NCI-H345 (cell line): Measurements from ENCODE around the gene TTC9B.
"Not testable (repeated sequence)": the region's sequence is repeated elsewhere in the genome, so short reads cannot be mapped to it uniquely, and the experiment has no call there.

Source experiments
- DNase-seq: peaks from one replicate; lab custom pipeline; 2025; lab: John Stamatoyannopoulos, UW

Gene TTC9B

GRCh38 chr19:40214936-40215335, 3.2 kb downstream of the TTC9B start:
- DNase-seq: no peak

- DNase-seq: no peak
Measured at GRCh38 chr19:40213882-40214570, 4.2 kb downstream of the TTC9B start.

- DNase-seq: no peak
Measured at GRCh38 chr19:40213251-40213829, 4.8 kb downstream of the TTC9B start.

- no peak for DNase-seq
Measured at GRCh38 chr19:40210889-40211288, 7.3 kb downstream of the TTC9B start.

GRCh38 chr19:40208602-40209001, 9.6 kb downstream of the TTC9B start:
- no peak for DNase-seq

GRCh38 chr19:40205760-40206159, 12.4 kb downstream of the TTC9B start:
- no peak for DNase-seq

GRCh38 chr19:40204381-40204780, 13.8 kb downstream of the TTC9B start:
- DNase-seq: no peak

GRCh38 chr19:40200341-40201099, 17.7 kb downstream of the TTC9B start:
- no peak for DNase-seq

GRCh38 chr19:40198272-40198990, 19.8 kb downstream of the TTC9B start:
- no peak for DNase-seq

- DNase-seq: no peak
Measured at GRCh38 chr19:40193587-40193849, 24.7 kb downstream of the TTC9B start.

GRCh38 chr19:40192758-40193586, 25.2 kb downstream of the TTC9B start:
- DNase-seq: no peak

- peak; percentile 54 for DNase-seq
Measured at GRCh38 chr19:40191836-40192646, 26.1 kb downstream of the TTC9B start.

- peak; percentile 87 for DNase-seq
Measured at GRCh38 chr19:40190891-40191835, 27.0 kb downstream of the TTC9B start, which contains the start of gene MAP3K10. Gene MAP3K10, plus strand, starts transcription at chr19:40191426. Its CDS starts 606 bp downstream, at chr19:40192032.

GRCh38 chr19:40184273-40184672, 33.9 kb downstream of the TTC9B start:
- DNase-seq: no peak

- DNase-seq: no peak
Measured at GRCh38 chr19:40178756-40179155, 39.4 kb downstream of the TTC9B start.

GRCh38 chr19:40177286-40178070, 40.7 kb downstream of the TTC9B start:
- DNase-seq: no peak

GRCh38 chr19:40175820-40176219, 42.4 kb downstream of the TTC9B start:
- DNase-seq: no peak

GRCh38 chr19:40174092-40174491, 44.1 kb downstream of the TTC9B start:
- no peak for DNase-seq

GRCh38 chr19:40171293-40171692, 46.9 kb downstream of the TTC9B start:
- DNase-seq: not testable (repeated sequence)
